GM19324 (cell line): ENCODE results near the gene RAD23A.

Experiments used
- ATAC-seq: cut with Tn5 transposase; IDR thresholded peaks from one replicate; pipeline ENCODE4 v1.9.1; 2021; ENCODE audit warnings: mild to moderate bottlenecking, moderate library complexity; ENCODE audit not compliant: unreplicated experiment, low FRiP score

Gene RAD23A

GRCh38 chr19:13001166-13001501 lies 55.5 kb downstream of the RAD23A start:
- no peak for ATAC-seq

DNA sequence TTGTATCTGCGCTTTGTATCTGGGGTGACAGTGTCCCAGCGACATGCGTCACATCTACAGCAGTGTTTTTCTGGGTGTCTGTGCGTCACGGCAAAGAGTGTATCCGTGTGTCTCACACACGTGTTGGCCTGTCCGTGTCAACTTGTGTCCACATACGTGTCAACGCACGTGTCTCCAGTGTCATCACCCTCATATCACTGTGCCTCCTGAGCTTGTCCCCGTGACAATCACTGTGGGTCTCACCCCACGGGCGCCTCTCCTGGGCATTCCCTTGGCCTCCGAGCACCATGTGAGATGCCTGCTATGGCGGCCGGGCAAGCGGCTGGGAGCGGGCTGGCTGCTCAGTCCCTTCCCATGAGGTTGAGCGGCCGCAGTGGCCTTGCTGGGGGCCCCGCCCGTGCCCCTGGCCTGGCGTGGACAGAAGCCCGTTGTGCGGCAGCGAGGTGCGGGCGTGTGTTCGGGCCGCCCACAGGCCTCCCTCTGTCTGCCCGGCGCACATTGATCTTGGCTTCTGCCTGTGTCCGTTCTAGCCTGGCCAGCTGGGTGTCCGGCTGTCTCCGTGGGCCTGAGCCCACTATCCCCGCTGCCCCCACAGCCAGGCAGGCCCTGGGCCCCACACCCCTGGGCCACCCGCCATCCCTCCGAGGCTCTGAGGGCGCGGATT lies 56.0 kb downstream of the RAD23A start:
- no peak for ATAC-seq

DNA sequence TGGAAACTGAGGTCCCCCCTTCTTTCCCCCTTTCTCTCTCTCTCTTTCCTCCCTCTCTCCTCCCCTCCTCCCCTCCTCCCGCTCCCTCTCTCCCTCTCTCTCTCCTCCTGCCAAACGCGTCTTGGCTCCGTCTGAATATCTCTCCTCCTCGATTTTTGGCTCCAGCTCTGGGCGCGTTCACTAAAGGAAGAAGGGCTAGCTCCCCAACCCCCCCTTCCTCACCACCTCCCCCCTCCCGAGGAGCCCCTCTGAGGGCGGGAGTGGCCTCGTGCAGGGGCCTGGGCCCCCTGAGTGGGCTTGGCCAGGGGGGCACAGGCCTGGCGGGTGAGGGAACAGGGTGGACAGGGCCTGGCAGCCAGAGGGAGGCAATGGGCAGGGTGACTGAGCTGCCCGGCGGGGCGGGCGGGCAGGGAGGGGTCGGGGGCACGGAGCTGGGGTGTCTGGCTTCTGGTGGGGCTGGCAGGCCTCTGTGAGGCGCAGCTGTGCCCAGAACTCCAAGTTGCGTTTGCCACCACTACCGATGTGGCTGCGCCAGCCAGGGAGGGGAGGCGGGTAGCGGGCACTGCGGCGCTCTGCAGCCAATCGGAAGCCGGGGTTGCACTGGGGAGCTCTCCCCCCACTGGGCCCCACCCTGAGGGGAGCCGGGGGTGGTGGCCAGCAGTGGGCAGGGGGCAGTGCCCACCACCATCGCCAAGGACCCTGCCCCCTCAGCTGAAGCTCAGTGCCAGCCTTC lies 56.7 kb downstream of the RAD23A start:
- ATAC-seq: no peak

DNA sequence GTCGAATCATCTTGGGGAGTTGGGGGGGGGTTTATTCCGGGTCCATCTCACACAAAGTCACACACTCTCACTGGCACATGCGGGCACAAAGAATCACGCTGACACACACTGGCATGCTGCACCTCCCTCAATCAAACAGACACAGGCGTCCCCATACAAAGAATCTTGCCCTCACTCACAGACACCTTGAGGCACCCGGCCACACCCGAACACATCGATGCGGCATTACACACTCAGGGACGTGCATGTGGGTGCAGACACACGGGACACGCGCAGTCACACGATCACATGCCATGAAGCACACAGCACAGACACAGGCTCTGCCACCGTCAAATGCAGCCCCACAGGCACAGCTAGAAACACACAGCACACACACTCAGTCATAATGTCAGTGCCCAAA lies 57.4 kb downstream of the RAD23A start:
- ATAC-seq: no peak
